HepG2 (cell line): ENCODE data around the gene ALOX5. TPM values are rescaled to one million over a fixed set of nuclear protein-coding genes. Genes with fewer than 3 reads are reported as not detected.

Experiments used
- ATAC-seq: fragments of 200-7000 bp; cut with Tn5 transposase; 3 replicates; pipeline ENCODE4 v1.9.1; 2020; ENCODE audit warnings: mild to moderate bottlenecking, moderate library complexity
- BruUV-seq: library from RNA; stranded (reverse); fragments of 400-500 nt; replicated peaks from 2 replicates; lab custom pipeline; 2021; lab: Mats Ljungman, UMichigan
- CTCF ChIA-PET: fragments of 300-600 bp; formaldehyde crosslinking; extraction: SDS; loops from one replicate; lab custom pipeline; 2021; ENCODE audit warnings: low total read pairs, inconsistent platforms, low intra/inter-chr PET ratio; lab: Yijun Ruan, JAX
- POLR2A ChIA-PET: fragments of 350-600 bp; sonication (Branson Sonifier 250); formaldehyde crosslinking; loops from one replicate; lab custom pipeline; 2020; ENCODE audit warnings: antibody characterized with exemption, inconsistent platforms; lab: Yijun Ruan, JAX
- DNase-seq: peaks from one replicate; pipeline ENCODE4 v3.0.0-alpha.2; 2015; ENCODE audit warnings: low spot score
- FAIRE-seq: peaks from 3 replicates; lab custom pipeline; 2011; peaks lifted over from hg19 to GRCh38; lab: Jason Lieb, UNC
- H2AFZ ChIP-seq: one replicate; pipeline ENCODE4 v1.6.1; 2011; ENCODE audit warnings: low read length, inconsistent platforms
- H3K27ac ChIP-seq: fragments of 300-600 bp; 3 replicates; pipeline ENCODE4 v1.8.0; 2011; ENCODE audit warnings: mixed run types, mild to moderate bottlenecking, mixed read lengths, low read length, inconsistent platforms; ENCODE audit not compliant: insufficient read depth; ENCODE audit errors: extremely low read length
- H3K27me3 ChIP-seq, 2 experiments: fragments of 200-600 bp in 1 of 2; 2 replicates in 1 of 2; 3 replicates in 1 of 2; pipeline versions ENCODE4 v1.6.0 to v1.8.0; 2011; ENCODE audit warnings: low read length in 2 of 2, mild to moderate bottlenecking in 2 of 2, moderate library complexity in 2 of 2, inconsistent platforms in 1 of 2; ENCODE audit not compliant: insufficient read depth in 2 of 2, control insufficient read depth in 1 of 2
- H3K36me3 ChIP-seq, 2 experiments: fragments of 200-600 bp in 1 of 2; replicated peaks in 1 of 2; 2 replicates in 1 of 2; 3 replicates in 1 of 2; pipeline versions ENCODE4 v1.5.1 to v1.8.0; 2011; ENCODE audit warnings: low read length in 2 of 2, inconsistent platforms in 1 of 2; ENCODE audit not compliant: insufficient read depth in 2 of 2, control insufficient read depth in 1 of 2
- H3K4me1 ChIP-seq: 2 replicates; pipeline ENCODE4 v1.5.1; 2012; ENCODE audit warnings: low read length, inconsistent platforms; ENCODE audit not compliant: insufficient read depth
- H3K4me2 ChIP-seq: 2 replicates; pipeline ENCODE4 v1.6.0; 2011; ENCODE audit warnings: low read depth, low read length, inconsistent platforms
- H3K4me3 ChIP-seq, 3 experiments: fragments of 200-600 bp in 1 of 3; sonication (generic), shearing (Covaris generic) in 1 of 3; replicated peaks in 1 of 3; 2 replicates each; pipeline ENCODE4 v1.5.1; 2011 to 2016; ENCODE audit warnings: low read length in 3 of 3, inconsistent platforms in 2 of 3, low read depth in 2 of 3, mild to moderate bottlenecking in 2 of 3, control low read depth in 1 of 3, mixed read lengths in 1 of 3; ENCODE audit not compliant: insufficient read depth in 1 of 3
- H3K79me2 ChIP-seq: one replicate; pipeline ENCODE4 v1.6.1; 2011; ENCODE audit warnings: low read length, inconsistent platforms; ENCODE audit not compliant: insufficient read depth
- H3K9ac ChIP-seq: 2 replicates; pipeline ENCODE4 v1.6.0; 2011; ENCODE audit warnings: mild to moderate bottlenecking, low read depth, low read length, inconsistent platforms; ENCODE audit not compliant: insufficient read depth
- H3K9me3 ChIP-seq: 2 replicates; pipeline ENCODE4 v1.5.1; 2012; ENCODE audit warnings: mild to moderate bottlenecking, low read length
- H4K20me1 ChIP-seq: 2 replicates; pipeline ENCODE4 v1.6.0; 2011; ENCODE audit warnings: inconsistent platforms, mild to moderate bottlenecking, low read length, moderate library complexity; ENCODE audit not compliant: insufficient read depth
- ARNT ChIP-seq: fragments of 450-650 bp; IDR thresholded peaks from 2 replicates; pipeline ENCODE4 v1.6.1; 2017
- DMAP1 ChIP-seq: IDR thresholded peaks from 2 replicates; pipeline ENCODE4 v1.6.1; 2016
- ISX ChIP-seq: sonication (generic); formaldehyde crosslinking; conservative IDR thresholded peaks from 2 replicates; pipeline ENCODE4 v1.5.0; 2020; ENCODE audit warnings: missing genetic modification reagents
- SATB2 ChIP-seq: sonication (generic); formaldehyde crosslinking; IDR thresholded peaks from 2 replicates; pipeline ENCODE4 v1.5.0; 2020; ENCODE audit warnings: missing genetic modification reagents
- SNRNP70 ChIP-seq: fragments of 200-400 bp; formaldehyde crosslinking; IDR thresholded peaks from 2 replicates; pipeline ENCODE4 v1.6.1; 2017; ENCODE audit warnings: mild to moderate bottlenecking, low read depth, low read length, moderate library complexity
- ZNF335 ChIP-seq: sonication (generic); formaldehyde crosslinking; IDR thresholded peaks from 2 replicates; pipeline ENCODE4 v1.4.0; 2020; ENCODE audit warnings: missing genetic modification reagents
- ZNF382 ChIP-seq: sonication (generic); formaldehyde crosslinking; IDR thresholded peaks from 2 replicates; pipeline ENCODE4 v1.5.0; 2020; ENCODE audit warnings: missing genetic modification reagents, mild to moderate bottlenecking, borderline replicate concordance
- ZNF510 ChIP-seq: sonication (generic); formaldehyde crosslinking; IDR thresholded peaks from 2 replicates; pipeline ENCODE4 v1.4.0; 2020; ENCODE audit warnings: low read depth, mild to moderate bottlenecking, missing genetic modification reagents
- ZZZ3 ChIP-seq: sonication (generic); formaldehyde crosslinking; IDR thresholded peaks from 2 replicates; pipeline ENCODE4 v1.4.0; 2020; ENCODE audit warnings: missing genetic modification reagents, mild to moderate bottlenecking, borderline replicate concordance
- WGBS: methylation state at CpG from one replicate; pipeline ENCODE4 v1.1.6; 2017; ENCODE audit warnings: low lambda C conversion rate; 5-methylcytosine and 5-hydroxymethylcytosine counted together
- in situ Hi-C: cut with HindIII; loops from 2 replicates; pipeline ENCODE4 v1.10.0; 2017; ENCODE audit warnings: low pct_unique_long_range_greater_than_20kb; ENCODE audit not compliant: extremely low pct_ligation_motif_present
- intact Hi-C: fragments of 100-400 bp; cut with micrococcal nuclease; formaldehyde crosslinking; loops from one replicate; pipeline ENCODE4 v1.10.0; 2022; ENCODE audit not compliant: unreplicated experiment
- polyA plus RNA-seq, 8 experiments: library from polyadenylated mRNA; depleted of rRNA in 3 of 8; stranded (reverse) in 7 of 8; unstranded in 1 of 8; fragments of >200 nt; fragmentation: Illumina TruSeq in 4 of 8; extraction: Trizol in 4 of 8; gene quantifications; 2 replicates each; pipeline versions ENCODE4 v1.2.1 to v1.2.3, GENCODE V29; 2011 to 2016; ENCODE audit warnings: low read depth in 4 of 8, missing spikeins in 1 of 8, mixed read lengths in 1 of 8; ENCODE audit not compliant: insufficient read depth in 1 of 8
- total RNA-seq, 5 experiments: library from RNA; depleted of rRNA; stranded (reverse); fragments of >200 nt; fragmentation: Illumina TruSeq; extraction: Trizol; gene quantifications; 2 replicates each; pipeline ENCODE4 v1.2.3, GENCODE V29; 2016; ENCODE audit warnings: low read depth in 1 of 5
- TF ChIP-seq, protein P1 (sequence below): sonication (generic); formaldehyde crosslinking; conservative IDR thresholded peaks from 2 replicates; pipeline ENCODE4 v1.8.0; 2022; ENCODE audit warnings: missing genetic modification reagents
- TF ChIP-seq, protein P2 (sequence below): sonication (generic); formaldehyde crosslinking; IDR thresholded peaks from 2 replicates; pipeline ENCODE4 v1.9.0; 2022; ENCODE audit warnings: missing genetic modification reagents, mild to moderate bottlenecking, borderline replicate concordance
- TF ChIP-seq, protein P3 (sequence below): fragments of 450-650 bp; IDR thresholded peaks from 2 replicates; pipeline ENCODE4 v1.6.1; 2017
- TF ChIP-seq, protein P4 (sequence below): sonication (generic); formaldehyde crosslinking; conservative IDR thresholded peaks from 2 replicates; pipeline ENCODE4 v1.8.0; 2022; ENCODE audit warnings: low read depth, missing genetic modification reagents

Gene ALOX5
- total and polyA plus RNA-seq, 2 of the 13 experiments (the other 11 are each of a cell fraction or from before 2014, with no cell fraction given), result 0.04 TPM; not detected in 1

DNA sequence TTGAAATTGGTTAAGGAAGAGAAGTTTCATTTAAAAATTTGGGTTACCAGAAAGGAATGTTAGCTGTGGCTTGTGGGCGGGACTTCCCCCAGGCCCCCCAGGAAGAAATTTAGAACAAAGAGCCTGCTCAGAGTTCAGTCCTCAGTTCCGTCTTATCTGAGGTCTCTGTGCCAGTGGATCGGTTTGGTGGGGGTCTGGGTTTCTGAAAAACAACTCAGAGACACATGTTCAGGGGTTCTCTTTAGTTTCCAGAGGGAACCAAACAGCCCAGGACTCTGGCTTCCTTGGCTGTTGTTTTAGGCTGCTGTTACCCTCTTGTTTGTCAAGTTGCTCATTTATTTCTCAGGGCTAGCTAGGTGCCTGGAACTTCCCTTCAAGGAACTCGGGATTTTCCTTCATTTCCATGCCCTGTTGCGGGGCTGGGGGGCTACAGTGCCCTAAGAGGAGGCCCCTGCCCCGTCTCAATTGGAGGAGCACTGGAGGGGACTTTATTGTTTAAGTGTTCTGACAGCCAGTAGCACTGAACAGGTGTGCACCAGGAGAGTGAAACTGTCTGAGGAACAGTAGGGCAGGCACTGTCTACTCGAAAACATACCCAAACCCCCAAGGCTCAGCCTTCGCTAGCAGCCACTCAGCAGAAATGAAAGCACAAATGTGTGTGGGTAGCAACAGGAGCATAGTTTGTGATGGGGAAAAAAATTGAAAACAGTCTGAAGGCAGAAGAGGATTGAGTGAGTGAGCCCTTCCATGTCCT lies 59.9 kb downstream of the ALOX5 start (continued):
- TF ChIP-seq, protein P1, sequence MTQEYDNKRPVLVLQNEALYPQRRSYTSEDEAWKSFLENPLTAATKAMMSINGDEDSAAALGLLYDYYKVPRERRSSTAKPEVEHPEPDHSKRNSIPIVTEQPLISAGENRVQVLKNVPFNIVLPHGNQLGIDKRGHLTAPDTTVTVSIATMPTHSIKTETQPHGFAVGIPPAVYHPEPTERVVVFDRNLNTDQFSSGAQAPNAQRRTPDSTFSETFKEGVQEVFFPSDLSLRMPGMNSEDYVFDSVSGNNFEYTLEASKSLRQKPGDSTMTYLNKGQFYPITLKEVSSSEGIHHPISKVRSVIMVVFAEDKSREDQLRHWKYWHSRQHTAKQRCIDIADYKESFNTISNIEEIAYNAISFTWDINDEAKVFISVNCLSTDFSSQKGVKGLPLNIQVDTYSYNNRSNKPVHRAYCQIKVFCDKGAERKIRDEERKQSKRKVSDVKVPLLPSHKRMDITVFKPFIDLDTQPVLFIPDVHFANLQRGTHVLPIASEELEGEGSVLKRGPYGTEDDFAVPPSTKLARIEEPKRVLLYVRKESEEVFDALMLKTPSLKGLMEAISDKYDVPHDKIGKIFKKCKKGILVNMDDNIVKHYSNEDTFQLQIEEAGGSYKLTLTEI (CRISPR knock-in tag), result no peak
- TF ChIP-seq ZNF382 (CRISPR knock-in tag), result no peak
- TF ChIP-seq ZNF335 (CRISPR knock-in tag), result no peak
- TF ChIP-seq, protein P2, sequence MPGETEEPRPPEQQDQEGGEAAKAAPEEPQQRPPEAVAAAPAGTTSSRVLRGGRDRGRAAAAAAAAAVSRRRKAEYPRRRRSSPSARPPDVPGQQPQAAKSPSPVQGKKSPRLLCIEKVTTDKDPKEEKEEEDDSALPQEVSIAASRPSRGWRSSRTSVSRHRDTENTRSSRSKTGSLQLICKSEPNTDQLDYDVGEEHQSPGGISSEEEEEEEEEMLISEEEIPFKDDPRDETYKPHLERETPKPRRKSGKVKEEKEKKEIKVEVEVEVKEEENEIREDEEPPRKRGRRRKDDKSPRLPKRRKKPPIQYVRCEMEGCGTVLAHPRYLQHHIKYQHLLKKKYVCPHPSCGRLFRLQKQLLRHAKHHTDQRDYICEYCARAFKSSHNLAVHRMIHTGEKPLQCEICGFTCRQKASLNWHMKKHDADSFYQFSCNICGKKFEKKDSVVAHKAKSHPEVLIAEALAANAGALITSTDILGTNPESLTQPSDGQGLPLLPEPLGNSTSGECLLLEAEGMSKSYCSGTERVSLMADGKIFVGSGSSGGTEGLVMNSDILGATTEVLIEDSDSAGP (CRISPR knock-in tag), result no peak
- no peak for TF ChIP-seq ZNF510

DNA sequence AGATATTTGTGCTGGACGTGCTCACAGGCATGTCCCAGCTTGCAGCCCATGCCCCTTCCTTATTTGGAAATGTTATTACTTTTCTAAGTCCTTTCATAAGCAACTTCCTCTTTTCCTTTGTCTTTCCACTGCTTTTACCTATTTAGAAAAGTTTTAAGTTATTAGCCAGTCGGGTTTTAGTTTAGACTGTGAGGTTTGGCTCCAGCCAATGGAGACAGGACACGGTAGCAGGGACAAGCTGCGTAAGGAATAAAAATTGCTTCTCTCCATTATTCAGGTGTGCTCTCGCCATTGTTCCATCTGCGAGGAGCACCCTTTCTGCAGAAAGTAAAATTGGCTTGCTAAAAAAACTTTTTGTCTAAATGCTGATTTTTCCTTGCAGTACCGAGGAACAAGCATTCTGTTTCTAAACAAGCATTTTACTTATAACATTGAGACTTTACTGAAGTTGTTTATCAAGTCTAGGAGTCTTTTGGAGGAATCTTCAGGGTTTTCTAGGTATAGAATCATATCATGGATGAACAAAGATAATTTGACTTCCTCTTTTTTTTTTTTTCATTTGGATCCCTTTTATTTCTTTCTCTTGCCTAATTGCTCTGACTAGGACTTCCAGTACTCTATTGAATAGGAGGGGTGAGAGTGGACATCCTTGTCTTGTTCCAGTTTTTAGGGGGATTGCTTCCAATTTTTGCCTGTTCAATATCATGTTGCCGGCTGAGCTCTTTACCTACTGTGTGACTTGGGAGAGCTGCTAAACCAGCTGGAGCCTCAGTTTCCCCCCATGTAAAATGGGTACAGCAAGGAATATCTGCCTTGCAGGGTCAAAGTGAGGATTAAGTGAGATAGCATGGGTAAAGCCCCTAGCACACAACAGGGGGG lies 63.8 kb downstream of the ALOX5 start:
- intact Hi-C loops (loop anchor here (10.0 kb wide), 1 partner anchor 183 kb away; no protein-coding TSS in a partner anchor), in situ Hi-C loops (loop anchor here (25.0 kb wide), 1 partner anchor 426 kb away; the partner anchor contains the start of gene ZNF22)
- FAIRE-seq (peak; percentile 23), ATAC-seq (no peak), DNase-seq (no peak)
- Histone ChIP-seq H3K27ac (no peak overlapping the region), H3K36me3 (no peaks in the 10 kb centered on the region), H2AFZ (no peak overlapping the region), H3K4me2 (peak overlapping the region; percentile 15; the same call in 1 of the 2 replicates), H3K9me3 (no peaks in the 10 kb centered on the region; the same call in 1 of the 2 replicates), H3K79me2 (no peaks in the 10 kb centered on the region), H3K4me1 (peaks cover 42% of the 10 kb centered on the region), H3K4me3 (no peak overlapping the region), H3K27me3 (peaks cover 0 to 16% of the 10 kb centered on the region in 2 experiments; a peak in 2 of 5 replicates), H3K9ac (no peak overlapping the region), H4K20me1 (no peaks in the 10 kb centered on the region)
- CTCF ChIA-PET, result no interaction called here
- BruUV-seq, result no TSS peak
- POLR2A ChIA-PET, result no interaction called here
- 48% methylated on average over 8 of the region's 8 CpGs for WGBS
- no peak for TF ChIP-seq SNRNP70
- no peak for TF ChIP-seq ARNT
- TF ChIP-seq, protein P3, sequence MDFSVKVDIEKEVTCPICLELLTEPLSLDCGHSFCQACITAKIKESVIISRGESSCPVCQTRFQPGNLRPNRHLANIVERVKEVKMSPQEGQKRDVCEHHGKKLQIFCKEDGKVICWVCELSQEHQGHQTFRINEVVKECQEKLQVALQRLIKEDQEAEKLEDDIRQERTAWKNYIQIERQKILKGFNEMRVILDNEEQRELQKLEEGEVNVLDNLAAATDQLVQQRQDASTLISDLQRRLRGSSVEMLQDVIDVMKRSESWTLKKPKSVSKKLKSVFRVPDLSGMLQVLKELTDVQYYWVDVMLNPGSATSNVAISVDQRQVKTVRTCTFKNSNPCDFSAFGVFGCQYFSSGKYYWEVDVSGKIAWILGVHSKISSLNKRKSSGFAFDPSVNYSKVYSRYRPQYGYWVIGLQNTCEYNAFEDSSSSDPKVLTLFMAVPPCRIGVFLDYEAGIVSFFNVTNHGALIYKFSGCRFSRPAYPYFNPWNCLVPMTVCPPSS, result no peak
- TF ChIP-seq DMAP1, result no peak
- no peak for TF ChIP-seq SATB2 (CRISPR knock-in tag)
- TF ChIP-seq, protein P4, sequence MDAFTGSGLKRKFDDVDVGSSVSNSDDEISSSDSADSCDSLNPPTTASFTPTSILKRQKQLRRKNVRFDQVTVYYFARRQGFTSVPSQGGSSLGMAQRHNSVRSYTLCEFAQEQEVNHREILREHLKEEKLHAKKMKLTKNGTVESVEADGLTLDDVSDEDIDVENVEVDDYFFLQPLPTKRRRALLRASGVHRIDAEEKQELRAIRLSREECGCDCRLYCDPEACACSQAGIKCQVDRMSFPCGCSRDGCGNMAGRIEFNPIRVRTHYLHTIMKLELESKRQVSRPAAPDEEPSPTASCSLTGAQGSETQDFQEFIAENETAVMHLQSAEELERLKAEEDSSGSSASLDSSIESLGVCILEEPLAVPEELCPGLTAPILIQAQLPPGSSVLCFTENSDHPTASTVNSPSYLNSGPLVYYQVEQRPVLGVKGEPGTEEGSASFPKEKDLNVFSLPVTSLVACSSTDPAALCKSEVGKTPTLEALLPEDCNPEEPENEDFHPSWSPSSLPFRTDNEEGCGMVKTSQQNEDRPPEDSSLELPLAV (CRISPR knock-in tag), result no peak
- TF ChIP-seq ISX, result no peak
- no peak for TF ChIP-seq ZZZ3 (CRISPR knock-in tag)
